Skeletal muscle tissue (tissue), 4 donors: Measurements from ENCODE around the gene EPHB3. TPM values are rescaled to one million over a fixed set of nuclear protein-coding genes. Genes with fewer than 3 reads are reported as not detected.

ENCODE experiments used
- H3K27ac ChIP-seq: one replicate; pipeline ENCODE4 v1.7.0; 2013; ENCODE audit warnings: mild to moderate bottlenecking, low read depth, low read length, inconsistent platforms
- H3K27me3 ChIP-seq, 3 donors: one replicate each; pipeline ENCODE4 v1.7.0; 2013; ENCODE audit warnings: low read length in 3 of 3; ENCODE audit not compliant: control insufficient read depth in 3 of 3, insufficient read depth in 3 of 3
- H3K36me3 ChIP-seq, 3 donors: one replicate each; pipeline ENCODE4 v1.7.0; 2013; ENCODE audit warnings: low read length in 3 of 3; ENCODE audit not compliant: control insufficient read depth in 3 of 3, insufficient read depth in 3 of 3
- H3K4me1 ChIP-seq, 3 donors: one replicate each; pipeline ENCODE4 v1.7.0; 2013; ENCODE audit warnings: low read length in 3 of 3, mild to moderate bottlenecking in 3 of 3; ENCODE audit not compliant: control insufficient read depth in 3 of 3, insufficient read depth in 3 of 3
- H3K4me3 ChIP-seq, 3 donors: one replicate each; pipeline ENCODE4 v1.7.0; 2013; ENCODE audit warnings: low read length in 3 of 3
- H3K9ac ChIP-seq, 3 donors: one replicate each; pipeline ENCODE4 v1.7.0; 2013; ENCODE audit warnings: low read length in 3 of 3, mild to moderate bottlenecking in 3 of 3, moderate library complexity in 2 of 3, low read depth in 1 of 3
- H3K9me3 ChIP-seq, 3 donors: one replicate each; pipeline ENCODE4 v1.7.0; 2013; ENCODE audit warnings: low read length in 3 of 3; ENCODE audit not compliant: control insufficient read depth in 3 of 3
- total RNA-seq: library from RNA; depleted of rRNA; stranded (reverse); fragments of >200 nt; gene quantifications from one replicate; pipeline ENCODE4 v1.2.3, GENCODE V29; 2014
- donor health status: Osteomylitis.

The EPHB3 gene
- total RNA-seq, 1 donor from 2014 or later: 27.7 TPM

DNA sequence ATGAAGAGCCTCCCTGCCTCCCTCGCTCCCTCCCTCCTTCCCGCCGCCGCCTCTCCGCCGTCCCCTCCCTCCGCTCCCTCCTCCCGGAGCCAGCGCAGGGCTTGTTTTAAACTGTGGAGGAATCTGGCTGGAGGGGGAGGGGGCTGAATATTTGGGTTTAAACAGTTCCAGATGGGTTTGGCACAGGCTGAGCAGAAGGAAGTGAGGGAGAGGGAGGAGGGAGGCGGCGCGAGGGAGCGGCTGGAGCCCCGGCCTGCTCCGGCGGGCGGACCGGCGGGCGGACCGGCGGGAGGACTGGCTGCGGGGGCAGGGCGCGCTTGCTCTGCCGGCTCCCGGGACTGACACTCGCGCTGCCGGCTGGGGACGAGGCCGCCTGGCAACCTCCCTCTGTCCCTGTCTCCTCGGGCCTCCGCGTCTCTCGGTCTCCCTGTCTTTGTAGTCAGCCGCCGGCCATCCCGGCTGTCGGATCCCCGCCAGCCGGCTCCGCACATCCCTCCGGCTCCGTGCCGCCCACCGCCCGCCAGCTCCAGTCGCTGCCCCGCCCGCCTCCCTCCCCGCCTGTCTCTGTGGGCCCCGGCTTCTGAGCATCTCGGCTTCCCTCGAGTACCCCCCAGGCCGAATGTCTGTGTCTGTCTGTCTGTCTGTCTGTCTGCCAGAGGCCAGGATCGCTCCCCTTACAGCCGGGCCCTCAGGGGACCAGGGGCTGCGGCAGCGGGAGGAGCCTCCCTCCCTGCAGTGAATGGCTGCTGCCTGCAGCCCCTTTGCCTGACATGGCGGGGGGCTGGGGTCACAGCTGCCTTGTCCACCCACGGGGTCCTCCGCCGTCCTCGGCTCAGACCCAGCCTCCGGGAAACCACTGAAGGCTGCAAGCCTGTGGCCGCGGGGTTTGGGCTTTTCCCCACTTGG lies 7.6 kb downstream of the EPHB3 start:
- Histone ChIP-seq H3K4me1 (peaks cover 13 to 23% (median 21%) of the 10 kb centered on the region in 3 donors), H3K9me3 (no peaks in the 10 kb centered on the region), H3K4me3 (peak overlapping the region; percentile 30 to 52 (median 46)), H3K36me3 (no peaks in the 10 kb centered on the region), H3K27ac (no peak overlapping the region), H3K27me3 (peaks cover 9 to 36% (median 25%) of the 10 kb centered on the region in 3 donors), H3K9ac (peak overlapping the region; percentile 10 to 54 (median 32))

DNA sequence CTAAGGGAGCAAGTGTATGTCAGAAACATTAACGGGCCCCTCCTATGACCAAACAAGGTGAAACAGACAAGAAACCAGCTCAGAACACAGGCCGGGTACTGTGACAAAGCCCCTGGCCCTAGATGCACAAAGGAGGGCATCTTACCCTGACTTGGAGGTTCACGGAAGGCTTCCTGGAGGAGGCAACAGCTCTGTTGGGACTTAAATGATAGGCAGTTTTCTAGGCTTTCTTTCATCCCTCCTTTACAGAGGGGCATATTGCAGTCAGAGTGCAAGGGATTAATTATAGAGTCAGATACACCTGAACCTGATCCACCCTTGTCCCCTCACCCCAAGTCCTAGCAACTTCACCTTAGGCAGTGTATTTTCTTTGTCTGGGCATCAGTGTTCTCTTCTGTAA lies 8.4 kb downstream of the EPHB3 start:
- no peaks in the 10 kb centered on the region for H3K9me3 ChIP-seq
- H3K4me3 ChIP-seq: no peak overlapping the region
- no peaks in the 10 kb centered on the region for H3K36me3 ChIP-seq
- peaks cover 13 to 23% (median 21%) of the 10 kb centered on the region in 3 donors for H3K4me1 ChIP-seq
- H3K9ac ChIP-seq: no peak overlapping the region
- no peak overlapping the region for H3K27ac ChIP-seq
- peaks cover 9 to 36% (median 25%) of the 10 kb centered on the region in 3 donors for H3K27me3 ChIP-seq

DNA sequence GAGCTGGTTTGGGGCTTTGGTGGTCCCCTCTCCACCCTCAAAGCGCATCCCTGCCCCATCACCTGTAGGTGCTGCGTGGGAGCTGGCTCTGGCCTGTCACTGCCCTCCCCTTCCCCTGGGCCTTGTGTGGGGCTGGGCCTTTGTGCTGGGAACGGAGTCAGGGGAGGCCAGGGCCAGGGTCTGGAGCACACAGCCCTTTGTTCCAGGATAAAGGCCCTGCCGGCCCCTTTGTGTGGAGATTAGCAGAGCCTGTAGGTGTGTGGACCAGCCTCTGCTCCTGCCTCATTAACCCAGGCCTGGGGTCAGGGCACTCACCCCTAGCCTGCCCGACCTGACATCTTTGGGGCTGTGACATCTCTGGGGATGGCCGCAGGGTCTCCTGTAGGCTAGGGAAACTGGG lies 8.9 kb downstream of the EPHB3 start:
- Histone ChIP-seq H3K4me1 (peaks cover 13 to 23% (median 20%) of the 10 kb centered on the region in 3 donors), H3K4me3 (no peak overlapping the region), H3K27ac (no peak overlapping the region)

DNA sequence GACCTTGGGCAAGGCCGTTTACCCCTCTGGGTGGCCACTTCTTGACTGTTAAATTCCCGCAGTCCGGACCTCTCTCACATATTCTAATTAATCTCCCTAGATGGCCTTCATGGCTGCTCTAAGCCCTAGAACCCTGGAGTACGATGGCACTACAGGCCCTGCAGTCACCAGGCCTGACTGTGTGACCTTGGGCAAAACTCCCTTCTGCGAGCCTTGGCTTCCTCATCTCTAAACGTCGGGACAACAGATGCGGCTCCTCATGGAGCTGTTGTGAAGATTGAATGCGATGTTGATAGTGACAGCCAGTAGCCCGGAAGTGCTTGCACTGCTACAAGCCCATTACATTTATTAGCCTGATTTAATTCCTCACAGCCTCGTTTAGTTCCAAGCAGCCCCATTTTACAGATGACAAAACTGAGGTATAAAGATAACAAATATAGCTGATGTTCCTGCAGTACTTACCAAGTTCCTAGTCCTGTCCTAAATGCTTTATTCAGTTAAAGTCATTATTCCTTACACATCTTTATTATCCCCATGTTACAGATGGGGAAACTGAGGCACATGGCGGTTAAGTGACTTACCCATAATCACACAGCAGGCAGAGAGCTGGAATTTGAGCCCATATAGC lies 10.3 kb downstream of the EPHB3 start:
- Histone ChIP-seq H3K4me3 (no peak overlapping the region), H3K27ac (no peak overlapping the region), H3K9me3 (no peaks in the 10 kb centered on the region), H3K27me3 (peaks cover 9 to 36% (median 25%) of the 10 kb centered on the region in 3 donors), H3K36me3 (peaks cover 0 to 5% (median 0%) of the 10 kb centered on the region in 3 donors), H3K9ac (no peak overlapping the region), H3K4me1 (peaks cover 13 to 18% (median 18%) of the 10 kb centered on the region in 3 donors)

More for the DNA sequence above, 8.9 kb downstream of the EPHB3 start:
- Histone ChIP-seq H3K27me3 (peaks cover 9 to 36% (median 25%) of the 10 kb centered on the region in 3 donors), H3K9me3 (no peaks in the 10 kb centered on the region), H3K9ac (no peak overlapping the region), H3K36me3 (no peaks in the 10 kb centered on the region)

DNA sequence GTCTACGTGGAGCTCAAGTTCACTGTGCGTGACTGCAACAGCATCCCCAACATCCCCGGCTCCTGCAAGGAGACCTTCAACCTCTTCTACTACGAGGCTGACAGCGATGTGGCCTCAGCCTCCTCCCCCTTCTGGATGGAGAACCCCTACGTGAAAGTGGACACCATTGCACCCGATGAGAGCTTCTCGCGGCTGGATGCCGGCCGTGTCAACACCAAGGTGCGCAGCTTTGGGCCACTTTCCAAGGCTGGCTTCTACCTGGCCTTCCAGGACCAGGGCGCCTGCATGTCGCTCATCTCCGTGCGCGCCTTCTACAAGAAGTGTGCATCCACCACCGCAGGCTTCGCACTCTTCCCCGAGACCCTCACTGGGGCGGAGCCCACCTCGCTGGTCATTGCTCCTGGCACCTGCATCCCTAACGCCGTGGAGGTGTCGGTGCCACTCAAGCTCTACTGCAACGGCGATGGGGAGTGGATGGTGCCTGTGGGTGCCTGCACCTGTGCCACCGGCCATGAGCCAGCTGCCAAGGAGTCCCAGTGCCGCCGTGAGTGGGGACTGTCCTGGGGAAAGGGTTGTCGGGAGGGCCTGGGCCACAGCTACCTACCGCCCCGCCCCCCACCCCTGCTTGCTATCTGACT lies 11.2 kb downstream of the EPHB3 start:
- H3K9ac ChIP-seq: no peak overlapping the region
- H3K27ac ChIP-seq: no peak overlapping the region
- peaks cover 9 to 36% (median 19%) of the 10 kb centered on the region in 3 donors for H3K27me3 ChIP-seq
- no peak overlapping the region for H3K4me3 ChIP-seq
- no peaks in the 10 kb centered on the region for H3K9me3 ChIP-seq
- peaks cover 0 to 5% (median 0%) of the 10 kb centered on the region in 3 donors for H3K36me3 ChIP-seq
- H3K4me1 ChIP-seq: peaks cover 13 to 18% (median 16%) of the 10 kb centered on the region in 3 donors

DNA sequence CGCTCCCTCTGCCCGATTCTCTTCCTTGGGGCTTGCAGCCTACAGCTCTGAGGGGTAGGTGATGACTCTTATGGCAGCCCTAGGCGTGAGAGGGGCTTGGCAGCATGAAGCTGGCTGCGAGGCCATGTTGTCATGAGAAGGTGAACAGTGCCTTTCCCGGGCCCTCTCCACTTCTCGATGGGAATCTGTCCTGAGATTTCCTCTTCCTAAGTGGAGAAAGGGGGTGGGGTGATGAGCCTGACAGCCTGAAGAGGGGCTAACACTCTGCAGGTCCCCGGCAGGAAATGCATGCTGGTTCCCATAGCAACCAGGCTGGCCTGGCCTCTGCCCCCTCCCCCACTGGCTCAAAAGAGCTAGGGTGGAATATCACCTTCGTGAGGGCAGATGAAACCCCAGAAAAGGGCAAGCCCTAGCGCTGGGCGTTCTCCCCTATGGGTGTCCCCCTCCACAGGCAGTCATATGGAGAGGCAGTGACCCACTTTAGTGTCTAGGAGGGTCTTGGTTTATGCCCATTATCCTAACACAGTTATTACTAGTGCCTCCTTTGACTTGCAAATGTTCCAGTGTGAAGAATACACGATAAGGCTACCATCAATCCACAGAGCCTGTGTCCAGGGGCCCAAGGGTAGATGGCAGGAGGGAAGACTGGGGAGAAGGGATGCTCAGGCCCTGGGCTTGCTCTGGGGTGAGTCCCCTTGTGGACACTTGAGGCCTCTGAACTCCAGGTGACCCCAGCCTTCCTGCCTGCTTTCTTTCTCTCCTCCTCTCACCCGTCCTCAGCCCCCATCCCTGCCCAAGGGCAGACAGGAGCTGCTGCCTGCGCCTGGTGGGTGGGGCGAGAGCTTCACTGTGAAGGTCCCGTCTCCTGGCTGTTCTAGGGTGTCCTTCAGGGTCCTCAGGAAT lies 13.2 kb downstream of the EPHB3 start:
- Histone ChIP-seq H3K9me3 (no peaks in the 10 kb centered on the region), H3K27ac (no peak overlapping the region), H3K4me3 (no peak overlapping the region), H3K27me3 (peaks cover 5 to 24% (median 13%) of the 10 kb centered on the region in 3 donors), H3K9ac (no peak overlapping the region), H3K36me3 (peaks cover 0 to 9% (median 2%) of the 10 kb centered on the region in 3 donors), H3K4me1 (peaks cover 3% of the 10 kb centered on the region in 3 donors)

DNA sequence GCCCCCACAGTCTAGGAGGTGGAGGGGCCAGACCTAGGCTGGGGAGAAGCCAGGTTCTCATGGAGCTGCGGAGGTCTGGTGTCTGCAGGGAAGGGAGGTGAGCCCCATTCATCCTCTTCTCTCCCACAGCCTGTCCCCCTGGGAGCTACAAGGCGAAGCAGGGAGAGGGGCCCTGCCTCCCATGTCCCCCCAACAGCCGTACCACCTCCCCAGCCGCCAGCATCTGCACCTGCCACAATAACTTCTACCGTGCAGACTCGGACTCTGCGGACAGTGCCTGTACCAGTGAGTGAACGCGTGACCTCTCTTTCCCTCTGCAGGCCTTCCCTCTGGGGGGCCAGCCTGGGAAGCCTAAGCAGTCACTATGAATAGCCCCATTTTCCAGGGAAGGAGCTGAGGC lies 14.1 kb downstream of the EPHB3 start:
- Histone ChIP-seq H3K9ac (no peak overlapping the region), H3K4me3 (no peak overlapping the region), H3K27ac (no peak overlapping the region), H3K4me1 (no peaks in the 10 kb centered on the region), H3K27me3 (peaks cover 0 to 14% (median 4%) of the 10 kb centered on the region in 3 donors), H3K9me3 (no peaks in the 10 kb centered on the region), H3K36me3 (peaks cover 0 to 9% (median 5%) of the 10 kb centered on the region in 3 donors)

DNA sequence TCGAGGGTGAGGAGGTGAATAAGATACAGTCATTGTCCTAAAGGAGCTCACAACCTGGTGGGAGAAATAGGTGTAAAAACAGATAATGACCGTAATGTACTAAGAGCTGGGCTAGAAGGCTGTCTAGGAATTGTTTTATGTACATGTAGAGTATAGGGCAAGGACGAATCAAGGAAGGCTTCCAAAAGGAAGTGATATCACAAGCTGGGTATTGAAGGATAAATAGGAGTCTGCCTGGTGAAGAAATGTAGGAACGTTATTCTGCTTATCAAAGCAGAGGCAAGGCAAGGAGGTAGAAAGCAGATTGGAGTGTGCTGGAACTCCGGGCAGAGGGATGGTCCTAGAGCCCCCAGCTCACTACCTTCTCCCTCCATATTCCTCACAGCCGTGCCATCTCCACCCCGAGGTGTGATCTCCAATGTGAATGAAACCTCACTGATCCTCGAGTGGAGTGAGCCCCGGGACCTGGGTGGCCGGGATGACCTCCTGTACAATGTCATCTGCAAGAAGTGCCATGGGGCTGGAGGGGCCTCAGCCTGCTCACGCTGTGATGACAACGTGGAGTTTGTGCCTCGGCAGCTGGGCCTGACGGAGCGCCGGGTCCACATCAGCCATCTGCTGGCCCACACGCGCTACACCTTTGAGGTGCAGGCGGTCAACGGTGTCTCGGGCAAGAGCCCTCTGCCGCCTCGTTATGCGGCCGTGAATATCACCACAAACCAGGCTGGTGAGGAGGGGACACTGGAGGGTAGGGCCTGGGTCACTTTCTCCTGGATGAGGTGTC lies 15.1 kb downstream of the EPHB3 start:
- H3K4me3 ChIP-seq: no peak overlapping the region
- no peaks in the 10 kb centered on the region for H3K4me1 ChIP-seq
- H3K27me3 ChIP-seq: peaks cover 0 to 9% (median 0%) of the 10 kb centered on the region in 3 donors
- H3K9ac ChIP-seq: no peak overlapping the region
- peaks cover 0 to 12% (median 7%) of the 10 kb centered on the region in 3 donors for H3K36me3 ChIP-seq
- no peaks in the 10 kb centered on the region for H3K9me3 ChIP-seq
- H3K27ac ChIP-seq: no peak overlapping the region
